ENCODE measurements around the gene CCNB3. TPM values are rescaled to one million over a fixed set of nuclear protein-coding genes. Genes with fewer than 3 reads are reported as not detected.

The CCNB3 gene
- total and polyA plus RNA-seq, 9 of the 15 experiments (the other 6 are each of a cell fraction or from before 2014, with no cell fraction given) = 0.05 to 0.25 (median 0.08) TPM; not detected in 3

GRCh38 chrX:50167366-50167765 is 37.2 kb upstream of the CCNB3 start:
- H3K4me1 ChIP-seq (replicated peaks in 1 of 2; ENCODE audit: control insufficient read depth in 2 of 2, insufficient read depth in 2 of 2, low read length in 2 of 2) = peaks cover 0 to 5% of the 10 kb centered on the region in 2 experiments; a peak in 3 of 5 replicates
- H3K9me1 ChIP-seq (ENCODE audit: control insufficient read depth, insufficient read depth, low read length) = no peaks in the 10 kb centered on the region
- H3K9ac ChIP-seq (ENCODE audit: insufficient read depth in 1 of 2, low read depth in 2 of 2, low read length in 2 of 2) = no peak overlapping the region
- no peak overlapping the region for H3K27ac ChIP-seq (ENCODE audit: extremely low read depth, low read depth, low read length)
- no peak for FAIRE-seq
- 30% methylated on average over 2 of the region's 7 CpGs for WGBS (ENCODE audit: insufficient coverage, low coverage, missing lambda C conversion rate)
- no peak overlapping the region for H3K4me3 ChIP-seq
- no peaks in the 10 kb centered on the region for H3K36me3 ChIP-seq (ENCODE audit: control insufficient read depth, insufficient read depth, low read length)
- no peak for ATAC-seq
- CTCF ChIA-PET (ENCODE audit: low intra/inter-chr PET ratio) = no interaction called here
- no peak for DNase-seq (ENCODE audit: extremely low read depth in 1 of 4, low spot score in 3 of 4)
- H4K20me1 ChIP-seq (replicated peaks; ENCODE audit: control insufficient read depth, insufficient read depth, low read length) = no peaks in the 10 kb centered on the region
- in situ Hi-C loops (cut with MboI) = no loop called here
- H3K4me2 ChIP-seq (ENCODE audit: insufficient read depth, low read length) = no peak overlapping the region
- no peaks in the 10 kb centered on the region for H3K79me2 ChIP-seq (ENCODE audit: control insufficient read depth, insufficient read depth, low read length)
- no peak overlapping the region for H2AFZ ChIP-seq (ENCODE audit: low read depth, low read length)
- POLR2A ChIA-PET = no interaction called here
- TF ChIP-seq ZNF324 (CRISPR knock-in tag; IDR thresholded peaks at IDR 0.05) = no peak
- no peak for TF ChIP-seq POLR2AphosphoS2 (IDR thresholded peaks at IDR 0.05; ENCODE audit: low read length)
- no peak for TF ChIP-seq ELF1 (tag; IDR thresholded peaks at IDR 0.05)
- no peak for TF ChIP-seq NR4A1 (CRISPR knock-in tag; IDR thresholded peaks at IDR 0.05)
- no peak for TF ChIP-seq NR4A1 (tag; IDR thresholded peaks at IDR 0.05)
- no peak for TF ChIP-seq ZNF217 (CRISPR knock-in tag; IDR thresholded peaks at IDR 0.05)
- no peak for TF ChIP-seq RFX5 (IDR thresholded peaks at IDR 0.05; ENCODE audit: low read depth, low read length)
- no peak for TF ChIP-seq KDM4B (IDR thresholded peaks at IDR 0.05; ENCODE audit: borderline replicate concordance in 2 of 2, low read depth in 1 of 2)
- no TSS peak for BruUV-seq (replicated peaks)
- intact Hi-C loops (cut with micrococcal nuclease) = no loop called here
- H3K27me3 ChIP-seq (ENCODE audit: control insufficient read depth in 2 of 2, insufficient read depth in 2 of 2, low read length in 2 of 2) = no peaks in the 10 kb centered on the region
- no peaks in the 10 kb centered on the region for H3K9me3 ChIP-seq (replicated peaks; ENCODE audit: control insufficient read depth, insufficient read depth, low read depth, low read length)

All from K562 (cell line).